CD1c-positive myeloid dendritic cell (primary cell): ENCODE results near the gene MRPS26.
"Not testable (repeated sequence)": the region's sequence is repeated elsewhere in the genome, so short reads cannot be mapped to it uniquely, and the experiment has no call there.

Source experiments
- DNase-seq: peaks from one replicate; pipeline ENCODE4 v3.0.0-alpha.2; 2016; ENCODE audit errors: extremely low spot score

Gene MRPS26

GRCh38 chr20:3041854-3042409, 3.9 kb upstream of the MRPS26 start:
- DNase-seq: no peak

DNA sequence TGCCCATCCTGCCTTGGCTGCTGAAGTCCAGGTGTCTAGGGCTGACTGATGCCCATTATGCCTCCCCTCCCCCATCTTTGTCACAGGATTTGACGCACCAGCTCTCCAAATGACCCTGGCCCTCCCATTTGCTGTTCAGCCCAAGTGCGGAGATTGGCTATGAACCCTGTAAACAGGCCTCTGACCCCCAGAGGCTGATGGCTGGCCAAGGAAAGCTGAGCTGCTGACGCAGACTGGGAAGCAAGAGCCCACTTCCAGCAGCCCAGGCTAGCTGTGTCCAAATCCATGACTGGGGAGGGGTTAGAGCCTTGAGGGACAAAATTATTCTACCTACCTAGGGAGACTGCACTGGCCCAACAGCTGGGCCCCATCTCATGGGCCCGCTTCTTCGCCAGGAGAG, 3.2 kb upstream of the MRPS26 start:
- DNase-seq: no peak

- no peak for DNase-seq
These were observed 2.5 kb upstream of the MRPS26 start, which contains the start of gene GNRH2 for GRCh38 chr20:3043322-3043721. TSS of gene GNRH2 (plus strand) at chr20:3043622. CDS start at chr20:3044415, 793 bp downstream.

DNA sequence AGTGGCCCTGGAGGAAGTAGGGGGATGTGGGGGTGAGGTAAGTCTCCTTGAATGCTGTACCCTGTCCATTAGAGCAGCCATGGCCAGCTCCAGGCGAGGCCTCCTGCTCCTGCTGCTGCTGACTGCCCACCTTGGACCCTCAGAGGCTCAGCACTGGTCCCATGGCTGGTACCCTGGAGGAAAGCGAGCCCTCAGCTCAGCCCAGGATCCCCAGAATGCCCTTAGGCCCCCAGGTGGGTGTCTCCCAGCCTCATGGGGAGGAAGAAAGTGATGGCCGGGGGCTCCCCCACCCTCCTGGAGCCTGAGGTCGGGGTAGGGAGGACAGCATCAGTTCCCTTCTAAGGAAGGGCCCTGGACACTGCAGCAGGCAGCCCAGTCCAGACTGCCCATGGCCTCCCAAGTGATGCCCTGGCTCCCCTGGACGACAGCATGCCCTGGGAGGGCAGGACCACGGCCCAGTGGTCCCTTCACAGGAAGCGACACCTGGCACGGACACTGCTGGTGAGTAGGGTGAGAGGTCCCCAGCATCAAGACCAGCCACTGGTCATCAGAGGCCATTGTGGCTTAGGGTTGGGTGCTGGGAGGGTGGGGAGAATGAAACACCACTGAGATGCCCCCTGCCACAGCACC, 1.4 kb upstream of the MRPS26 start:
- no peak for DNase-seq

GRCh38 chr20:3045042-3045815, 623 bp upstream of the MRPS26 start:
- peak; percentile 70 for DNase-seq

- DNase-seq: no peak
These were observed 1.0 kb downstream of the MRPS26 start for GRCh38 chr20:3046677-3047462.

GRCh38 chr20:3047486-3048419, 1.9 kb downstream of the MRPS26 start:
- peak; percentile 48 for DNase-seq

DNA sequence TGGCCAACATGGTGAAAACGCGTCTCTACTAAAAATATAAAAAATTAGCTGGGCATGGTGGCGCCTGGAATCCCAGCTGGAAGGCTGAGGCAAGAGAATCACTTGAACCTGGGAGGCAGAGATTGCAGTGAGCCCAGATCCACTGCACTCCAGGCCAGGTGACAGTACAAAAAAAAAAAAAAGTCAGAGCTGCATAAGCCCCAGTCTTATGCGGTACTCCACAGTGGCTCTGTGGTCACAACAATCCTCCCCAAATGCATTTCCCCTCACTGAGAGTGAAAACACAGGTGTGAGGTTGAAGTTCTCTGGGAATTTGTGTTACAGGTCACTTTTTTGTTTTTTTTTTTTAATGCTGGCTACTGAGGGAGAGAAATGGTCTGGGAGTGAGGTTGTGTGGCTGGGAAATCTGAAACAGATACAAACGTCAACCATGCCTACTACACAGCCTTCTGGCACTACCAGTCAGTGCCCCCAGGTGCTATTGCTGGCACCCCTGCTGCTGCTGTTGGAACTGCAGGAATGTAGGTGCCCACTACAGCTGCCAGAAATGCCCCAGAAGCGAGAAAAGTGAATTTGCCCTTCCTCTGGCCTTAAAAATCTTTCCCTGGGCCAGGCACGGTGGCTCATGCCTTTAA, 5.7 kb downstream of the MRPS26 start:
- DNase-seq: no peak

DNA sequence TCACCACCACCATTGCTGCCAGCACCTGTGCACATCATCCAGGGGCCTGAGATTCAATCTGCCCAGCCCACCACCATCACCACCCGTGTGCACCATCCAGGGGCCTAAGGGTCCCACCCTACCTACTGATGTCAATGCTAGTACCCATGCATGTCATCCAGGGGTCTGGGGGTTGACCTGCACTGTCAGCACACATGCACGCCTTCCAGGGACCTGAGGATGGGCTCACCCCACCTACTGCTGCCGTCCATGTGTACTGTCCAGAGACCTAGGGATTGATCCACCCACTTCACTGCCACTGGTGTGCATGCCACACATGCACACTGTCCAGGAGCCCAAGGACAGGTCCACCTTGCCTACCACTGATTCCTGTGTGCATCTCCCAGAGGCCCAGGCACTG, 13.6 kb downstream of the MRPS26 start:
- DNase-seq: no peak

DNA sequence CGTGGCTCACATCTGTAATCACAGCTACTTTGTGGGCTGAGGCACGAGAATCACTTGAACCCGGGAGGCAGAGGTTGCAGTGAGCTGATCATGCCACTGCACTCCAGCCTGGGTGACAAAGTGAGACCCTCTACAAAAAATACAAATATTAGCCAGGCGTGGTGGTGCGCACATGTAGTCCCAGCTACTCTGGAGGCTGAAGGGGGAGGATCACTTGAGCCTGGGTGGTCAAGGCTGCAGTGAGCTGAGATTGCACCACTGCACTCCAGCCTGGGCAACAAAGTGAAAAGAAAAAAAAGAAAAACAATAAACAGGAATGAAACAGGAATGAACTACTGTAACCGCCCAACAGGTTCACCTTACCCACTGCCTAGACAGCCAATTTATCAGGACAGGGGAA, 18.3 kb downstream of the MRPS26 start:
- not testable (repeated sequence) for DNase-seq

DNA sequence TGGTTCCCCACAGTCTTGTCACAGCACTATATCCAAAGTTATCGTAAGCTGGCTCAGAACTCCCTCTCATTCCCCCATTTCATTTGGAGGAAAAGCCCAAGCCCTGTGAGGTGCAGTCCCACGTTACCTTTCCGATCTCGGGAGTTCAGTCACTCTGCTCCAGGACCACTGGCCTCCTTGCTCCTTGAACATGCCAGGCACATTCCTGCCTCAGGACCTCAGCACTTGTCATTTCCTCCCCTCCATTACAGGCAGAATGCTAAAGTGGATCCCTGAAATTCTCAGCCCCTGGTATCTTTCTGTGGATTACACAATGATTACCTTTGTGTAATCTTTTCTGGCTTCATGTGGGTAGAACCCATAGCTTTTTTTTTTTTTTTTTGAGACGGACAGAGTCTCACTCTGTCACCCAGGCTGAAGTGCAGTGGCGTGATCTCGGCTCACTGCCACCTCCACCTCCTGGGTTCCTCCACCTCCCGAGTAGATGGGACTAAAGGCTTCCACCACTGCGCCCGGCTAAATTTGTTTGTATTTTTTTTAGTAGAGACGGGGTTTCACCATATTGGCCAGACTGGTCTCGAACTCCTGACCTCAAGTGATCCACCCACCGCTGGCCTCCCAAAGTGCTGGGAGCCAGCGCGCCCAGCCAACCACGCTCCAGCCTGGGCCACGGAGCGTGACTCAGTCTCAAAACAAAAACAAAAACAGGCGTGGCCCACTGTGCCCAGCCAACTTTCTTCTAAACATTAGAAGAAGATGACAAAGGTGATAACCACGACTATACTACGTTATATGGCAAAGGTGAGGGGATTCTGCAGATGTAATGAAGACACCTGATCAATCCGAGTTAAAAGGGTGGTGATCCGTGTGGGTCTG, 21.5 kb downstream of the MRPS26 start:
- no peak for DNase-seq

GRCh38 chr20:3068075-3068474, 22.2 kb downstream of the MRPS26 start:
- DNase-seq: no peak

GRCh38 chr20:3068986-3069900, 23.4 kb downstream of the MRPS26 start:
- no peak for DNase-seq

DNA sequence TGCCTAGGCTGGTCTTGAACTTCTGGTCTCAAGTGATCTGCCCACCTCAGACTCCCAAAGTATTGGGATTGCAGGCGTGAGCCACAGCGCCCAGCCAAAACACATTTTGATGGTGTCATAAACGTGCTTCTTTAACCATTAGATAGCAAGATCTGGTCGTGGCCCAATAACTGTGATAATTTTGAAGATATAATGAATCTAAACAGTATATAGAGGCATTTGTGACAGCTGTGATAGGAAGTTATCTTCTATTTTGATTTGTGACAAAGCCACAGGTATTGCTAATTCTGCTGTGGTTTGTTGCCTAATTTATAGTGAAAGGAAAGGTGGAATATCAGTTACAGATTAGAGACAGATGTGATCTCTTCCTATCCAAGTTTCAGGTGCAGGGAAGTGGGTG, 24.9 kb downstream of the MRPS26 start:
- no peak for DNase-seq

DNA sequence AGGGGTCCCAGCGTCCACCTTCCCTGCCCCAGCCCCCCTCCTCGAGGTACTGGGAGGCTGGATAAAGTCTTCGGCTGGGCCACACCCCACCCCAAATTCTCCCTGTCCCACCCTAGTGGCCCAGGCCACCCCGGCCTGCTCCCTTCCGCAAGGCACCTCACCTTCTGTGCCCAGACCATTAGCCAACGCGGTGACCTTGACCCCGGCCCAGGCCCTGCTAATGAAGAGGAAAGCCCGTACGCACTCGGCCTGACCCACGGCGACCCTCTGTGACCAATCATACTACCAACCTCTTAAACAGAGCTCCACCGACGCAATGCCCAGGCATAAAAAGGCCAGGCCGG, 25.4 kb downstream of the MRPS26 start:
- no peak for DNase-seq

DNA sequence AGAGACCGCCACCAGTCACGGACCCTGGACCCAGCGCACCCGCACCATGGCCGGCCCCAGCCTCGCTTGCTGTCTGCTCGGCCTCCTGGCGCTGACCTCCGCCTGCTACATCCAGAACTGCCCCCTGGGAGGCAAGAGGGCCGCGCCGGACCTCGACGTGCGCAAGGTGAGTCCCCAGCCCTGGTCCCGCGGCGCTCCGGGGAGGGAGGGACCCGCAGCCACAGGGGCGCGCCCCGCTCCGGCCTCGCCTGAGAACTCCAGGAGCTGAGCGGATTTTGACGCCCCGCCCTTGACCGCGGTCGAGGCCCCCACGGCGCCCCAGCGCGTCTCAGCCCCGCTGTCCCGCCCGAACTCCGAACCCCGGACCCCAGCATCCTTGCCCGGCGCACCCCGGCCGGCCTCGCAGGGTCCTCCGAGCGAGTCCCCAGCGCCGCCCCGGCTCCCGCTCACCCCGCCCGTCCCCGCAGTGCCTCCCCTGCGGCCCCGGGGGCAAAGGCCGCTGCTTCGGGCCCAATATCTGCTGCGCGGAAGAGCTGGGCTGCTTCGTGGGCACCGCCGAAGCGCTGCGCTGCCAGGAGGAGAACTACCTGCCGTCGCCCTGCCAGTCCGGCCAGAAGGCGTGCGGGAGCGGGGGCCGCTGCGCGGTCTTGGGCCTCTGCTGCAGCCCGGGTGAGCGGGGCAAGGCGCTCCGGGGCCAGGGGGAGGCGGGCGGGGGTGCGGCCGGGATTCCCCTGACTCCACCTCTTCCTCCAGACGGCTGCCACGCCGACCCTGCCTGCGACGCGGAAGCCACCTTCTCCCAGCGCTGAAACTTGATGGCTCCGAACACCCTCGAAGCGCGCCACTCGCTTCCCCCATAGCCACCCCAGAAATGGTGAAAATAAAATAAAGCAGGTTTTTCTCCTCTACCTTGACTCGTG, 26.0 kb downstream of the MRPS26 start, which contains the start of gene OXT:
Gene OXT (plus strand): TSS at position 11 of the 920 bp plus-strand sequence. CDS start 36 bp downstream, at position 47.
- DNase-seq: peak; percentile 51

DNA sequence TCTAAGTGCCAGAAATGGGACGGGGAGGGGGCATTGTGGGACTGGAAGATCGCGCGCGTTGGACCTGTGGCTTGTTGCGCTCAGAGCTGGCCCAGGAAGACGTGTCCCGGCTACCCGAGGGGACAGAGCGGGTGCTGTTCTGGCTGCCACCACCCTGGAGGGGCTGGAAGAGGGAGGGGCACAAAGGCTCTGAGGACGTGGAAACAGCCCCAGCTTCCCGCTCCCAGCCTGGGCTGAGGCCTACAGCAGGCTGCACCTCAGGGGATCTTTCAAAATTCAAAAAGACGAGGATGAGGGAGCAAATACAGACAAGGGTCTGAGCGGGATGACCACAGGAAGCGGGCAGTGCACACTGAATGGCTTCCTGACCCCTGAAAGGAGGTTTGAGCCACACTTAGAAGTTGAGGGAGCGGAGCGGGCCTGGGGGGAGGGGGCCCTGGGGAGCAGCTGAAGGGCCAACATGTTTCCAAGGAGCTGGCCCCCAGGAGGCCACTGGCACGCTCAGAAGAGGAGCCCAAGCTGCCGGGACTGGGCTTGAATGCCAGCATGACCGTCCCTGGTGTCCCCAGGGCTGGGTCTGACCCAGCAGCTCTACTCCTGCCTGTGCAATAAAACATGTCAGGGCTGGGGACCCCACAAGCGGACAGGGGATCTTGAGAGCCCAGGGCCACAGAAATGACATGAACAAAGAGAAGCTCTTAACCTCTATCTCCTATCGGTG, 26.8 kb downstream of the MRPS26 start:
- DNase-seq: no peak
